Brain microvascular endothelial cell (primary cell): Measurements from ENCODE around the gene PLA2G7.

ENCODE experiments used
- DNase-seq: peaks from one replicate; pipeline ENCODE4 v3.0.0-alpha.2; 2020
- H3K27ac ChIP-seq: fragments of 250-450 bp; sonication (Bioruptor Pico); 2 replicates; pipeline ENCODE4 v1.5.1; 2020; ENCODE audit warnings: mild to moderate bottlenecking, moderate library complexity
- H3K27me3 ChIP-seq: fragments of 250-450 bp; sonication (Bioruptor Pico); replicated peaks from 2 replicates; pipeline ENCODE4 v1.5.1; 2020; ENCODE audit warnings: mild to moderate bottlenecking
- H3K36me3 ChIP-seq: fragments of 250-450 bp; sonication (Bioruptor Pico); replicated peaks from 2 replicates; pipeline ENCODE4 v1.5.1; 2020; ENCODE audit warnings: mild to moderate bottlenecking
- H3K4me3 ChIP-seq: 2 replicates; pipeline ENCODE4 v1.5.1; 2011; ENCODE audit warnings: low read depth, mild to moderate bottlenecking, control low read depth, low read length, moderate library complexity
- in situ Hi-C: cut with HindIII; loops from 2 replicates; pipeline ENCODE4 v1.10.0; 2017; ENCODE audit warnings: low sequenced_read_pairs, low pct_ligation_motif_present
- TF ChIP-seq, protein P1 (sequence below): IDR thresholded peaks from 2 replicates; pipeline ENCODE4 v1.5.1; 2011; ENCODE audit warnings: low read depth, mild to moderate bottlenecking, moderate library complexity, low read length, control low read depth, inconsistent platforms; ENCODE audit errors: missing control alignments

The PLA2G7 gene

DNA sequence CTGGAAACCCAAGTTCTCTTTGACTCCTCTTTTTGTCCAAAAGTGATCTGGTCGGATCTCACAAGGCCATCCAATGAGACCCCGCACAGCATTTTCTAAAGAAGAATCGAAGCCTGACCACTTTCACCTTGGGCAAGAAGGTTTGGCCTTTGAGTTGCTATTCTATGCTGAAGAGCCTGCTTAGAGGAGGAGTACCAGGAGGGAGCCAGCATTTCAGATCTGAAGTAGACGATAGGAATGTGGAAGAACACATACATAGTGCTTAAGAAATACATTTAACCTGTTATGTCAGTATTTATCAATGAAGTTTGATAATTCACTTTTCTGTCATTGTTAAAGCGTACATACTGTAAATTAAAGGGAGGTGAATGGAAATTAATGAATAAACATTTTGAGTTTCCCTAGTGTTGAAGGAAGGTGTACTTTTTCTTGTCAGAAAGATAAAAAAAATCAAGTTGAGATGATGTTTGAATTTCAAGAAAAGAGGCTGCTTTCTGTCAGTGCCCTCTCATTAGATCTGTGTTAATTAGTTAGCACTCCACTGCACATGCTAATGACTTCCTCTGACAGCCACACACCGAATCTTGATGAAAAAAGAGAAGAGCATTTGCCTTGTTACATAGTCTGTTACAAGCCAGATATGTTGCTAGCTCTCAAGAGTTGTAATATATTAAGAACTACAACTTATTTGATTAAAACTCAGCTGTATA is 58.4 kb downstream of the PLA2G7 start:
- in situ Hi-C loops: no loop called here
- no peak overlapping the region for H3K27ac ChIP-seq
- no peaks in the 10 kb centered on the region for H3K27me3 ChIP-seq
- no peak for DNase-seq
- no peak overlapping the region for H3K4me3 ChIP-seq
- H3K36me3 ChIP-seq: no peaks in the 10 kb centered on the region
- TF ChIP-seq, protein P1, sequence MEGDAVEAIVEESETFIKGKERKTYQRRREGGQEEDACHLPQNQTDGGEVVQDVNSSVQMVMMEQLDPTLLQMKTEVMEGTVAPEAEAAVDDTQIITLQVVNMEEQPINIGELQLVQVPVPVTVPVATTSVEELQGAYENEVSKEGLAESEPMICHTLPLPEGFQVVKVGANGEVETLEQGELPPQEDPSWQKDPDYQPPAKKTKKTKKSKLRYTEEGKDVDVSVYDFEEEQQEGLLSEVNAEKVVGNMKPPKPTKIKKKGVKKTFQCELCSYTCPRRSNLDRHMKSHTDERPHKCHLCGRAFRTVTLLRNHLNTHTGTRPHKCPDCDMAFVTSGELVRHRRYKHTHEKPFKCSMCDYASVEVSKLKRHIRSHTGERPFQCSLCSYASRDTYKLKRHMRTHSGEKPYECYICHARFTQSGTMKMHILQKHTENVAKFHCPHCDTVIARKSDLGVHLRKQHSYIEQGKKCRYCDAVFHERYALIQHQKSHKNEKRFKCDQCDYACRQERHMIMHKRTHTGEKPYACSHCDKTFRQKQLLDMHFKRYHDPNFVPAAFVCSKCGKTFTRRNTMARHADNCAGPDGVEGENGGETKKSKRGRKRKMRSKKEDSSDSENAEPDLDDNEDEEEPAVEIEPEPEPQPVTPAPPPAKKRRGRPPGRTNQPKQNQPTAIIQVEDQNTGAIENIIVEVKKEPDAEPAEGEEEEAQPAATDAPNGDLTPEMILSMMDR: no peak

DNA sequence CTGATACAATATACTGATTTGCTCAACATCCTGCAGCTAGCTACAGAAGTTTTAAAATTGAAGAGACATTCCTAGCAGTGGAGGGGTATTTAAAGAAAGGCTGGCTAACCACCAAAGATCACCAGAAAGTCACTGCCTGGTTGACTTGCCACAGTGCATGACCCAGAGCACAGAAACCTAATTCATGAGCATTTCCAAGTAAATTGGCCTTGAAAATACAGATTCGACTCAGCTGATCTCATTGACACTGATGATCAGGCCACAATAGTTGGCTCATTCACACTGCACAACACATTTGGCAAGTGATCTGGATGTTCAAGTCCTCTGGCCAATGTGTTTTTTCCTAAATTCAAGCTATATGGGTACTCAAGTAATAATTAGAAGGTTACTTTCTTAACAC is 60.8 kb downstream of the PLA2G7 start:
- DNase-seq: no peak

DNA sequence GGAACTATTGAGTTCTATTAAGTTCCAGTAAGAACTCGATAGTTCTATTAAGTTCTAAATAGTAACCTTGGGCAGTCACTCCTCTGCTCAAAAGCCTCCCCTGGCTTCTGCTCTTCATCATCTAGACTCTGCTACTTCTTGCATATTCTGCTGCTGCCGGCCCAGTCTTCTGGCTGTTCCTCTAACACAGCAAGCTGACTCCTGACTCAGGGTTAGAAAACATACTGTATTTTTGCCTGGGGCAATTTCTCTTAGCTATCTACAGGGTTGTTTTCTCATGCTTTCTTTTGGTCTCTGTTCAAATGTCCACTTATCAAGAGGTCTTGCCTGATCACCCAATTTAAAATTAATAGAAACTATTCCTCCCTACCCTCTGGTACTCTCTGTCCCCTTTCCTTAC is 67.8 kb downstream of the PLA2G7 start:
- DNase-seq: no peak
- H3K36me3 ChIP-seq: no peaks in the 10 kb centered on the region
- H3K27ac ChIP-seq: no peak overlapping the region
- no peaks in the 10 kb centered on the region for H3K27me3 ChIP-seq
- TF ChIP-seq, protein P1: no peak
- in situ Hi-C loops: no loop called here
- H3K4me3 ChIP-seq: no peak overlapping the region

More for the DNA sequence above, 60.8 kb downstream of the PLA2G7 start:
- in situ Hi-C loops: no loop called here
- TF ChIP-seq, protein P1: no peak
- H3K27ac ChIP-seq: no peak overlapping the region
- no peak overlapping the region for H3K4me3 ChIP-seq
- no peaks in the 10 kb centered on the region for H3K27me3 ChIP-seq
- H3K36me3 ChIP-seq: no peaks in the 10 kb centered on the region

DNA sequence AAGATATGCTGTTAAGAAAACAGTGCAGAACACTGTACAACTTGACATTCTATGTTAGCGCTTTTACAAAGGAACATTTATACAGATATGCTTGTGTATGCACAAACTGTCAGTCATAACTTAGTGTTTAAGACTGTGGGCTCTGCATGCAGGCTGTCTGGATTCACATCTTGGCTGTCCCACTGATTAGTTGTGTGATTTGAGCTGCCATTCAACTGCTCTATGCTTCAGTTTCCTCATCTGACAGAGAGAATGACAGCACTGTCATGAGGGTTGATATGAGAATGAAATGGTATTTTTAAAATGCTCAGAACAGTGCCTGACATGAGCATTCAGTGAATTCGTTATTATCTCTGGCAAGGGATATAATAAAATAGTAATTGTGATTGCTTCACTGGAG is 73.7 kb downstream of the PLA2G7 start:
- H3K4me3 ChIP-seq: no peak overlapping the region
- H3K36me3 ChIP-seq: no peaks in the 10 kb centered on the region
- in situ Hi-C loops: no loop called here
- DNase-seq: no peak
- H3K27me3 ChIP-seq: no peaks in the 10 kb centered on the region
- no peak overlapping the region for H3K27ac ChIP-seq
- TF ChIP-seq, protein P1: no peak

DNA sequence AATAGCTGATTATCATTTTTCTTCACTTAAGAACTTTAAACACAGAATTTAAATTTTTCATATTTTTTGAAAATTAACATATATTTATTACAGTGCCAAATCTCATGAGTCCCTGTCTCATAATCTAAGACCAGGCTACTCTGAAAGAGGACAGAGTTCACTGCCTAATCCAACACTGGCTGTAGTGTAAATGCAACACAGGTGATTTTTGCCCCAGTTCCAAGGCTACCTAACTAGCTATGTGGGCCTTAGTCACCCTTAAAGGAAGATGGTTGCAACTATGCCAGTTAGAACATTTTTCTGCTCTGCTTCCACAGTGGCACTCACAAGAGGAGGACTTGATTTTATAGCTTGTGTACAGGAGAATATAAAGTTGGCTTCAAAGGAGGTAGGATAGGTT is 77.5 kb downstream of the PLA2G7 start:
- no peak for DNase-seq
- in situ Hi-C loops: no loop called here
- no peak overlapping the region for H3K27ac ChIP-seq
- H3K4me3 ChIP-seq: no peak overlapping the region
- H3K36me3 ChIP-seq: no peaks in the 10 kb centered on the region
- TF ChIP-seq, protein P1: no peak
- H3K27me3 ChIP-seq: no peaks in the 10 kb centered on the region

DNA sequence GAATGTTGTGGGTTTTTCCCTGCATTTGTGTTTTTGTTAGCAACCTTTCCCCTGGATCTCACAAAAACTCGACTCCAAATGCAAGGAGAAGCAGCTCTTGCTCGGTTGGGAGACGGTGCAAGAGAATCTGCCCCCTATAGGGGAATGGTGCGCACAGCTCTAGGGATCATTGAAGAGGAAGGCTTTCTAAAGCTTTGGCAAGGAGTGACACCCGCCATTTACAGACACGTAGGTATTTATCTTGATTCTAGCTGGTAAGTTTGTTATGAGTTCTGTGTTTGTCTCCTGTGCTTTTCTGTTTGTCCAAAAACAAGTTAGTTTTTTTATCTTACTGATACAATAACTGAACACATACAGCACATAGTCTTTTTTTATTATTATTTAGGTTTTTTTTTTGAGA is 79.4 kb downstream of the PLA2G7 start:
- no peaks in the 10 kb centered on the region for H3K27me3 ChIP-seq
- DNase-seq: no peak
- in situ Hi-C loops: no loop called here
- no peak overlapping the region for H3K4me3 ChIP-seq
- no peaks in the 10 kb centered on the region for H3K36me3 ChIP-seq
- TF ChIP-seq, protein P1: peak; percentile 72
- H3K27ac ChIP-seq: no peak overlapping the region
